ENCODE data around the gene FGF13. TPM values are rescaled to one million over a fixed set of nuclear protein-coding genes. Genes with fewer than 3 reads are reported as not detected.

The FGF13 gene
- total RNA-seq, 2 donors from 2014 or later, result 0.66 to 1.0 TPM

- Histone ChIP-seq H3K4me3 (no peak overlapping the region), H3K36me3 (replicated peaks in 1 of 2; ENCODE audit: insufficient read depth in 1 of 2, low read depth in 2 of 2) (no peaks in the 10 kb centered on the region), H3K27me3 (no peaks in the 10 kb centered on the region), H3K9me3 (no peaks in the 10 kb centered on the region), H3K27ac (no peak overlapping the region), H3K4me1 (no peaks in the 10 kb centered on the region)
- 53 to 56% methylated on average over 3 of the region's 3 CpGs for WGBS, 2 donors
- ATAC-seq (no peak), DNase-seq (no peak)
- TF ChIP-seq POLR2A (IDR thresholded peaks at IDR 0.05), result no peak
- no peak for TF ChIP-seq CTCF (IDR thresholded peaks at IDR 0.05)
- intact Hi-C loops (cut with DNase I), result no loop called here
Measured at GRCh38 chrX:138719396-138719795, 7.9 kb upstream of the FGF13 start.

DNA sequence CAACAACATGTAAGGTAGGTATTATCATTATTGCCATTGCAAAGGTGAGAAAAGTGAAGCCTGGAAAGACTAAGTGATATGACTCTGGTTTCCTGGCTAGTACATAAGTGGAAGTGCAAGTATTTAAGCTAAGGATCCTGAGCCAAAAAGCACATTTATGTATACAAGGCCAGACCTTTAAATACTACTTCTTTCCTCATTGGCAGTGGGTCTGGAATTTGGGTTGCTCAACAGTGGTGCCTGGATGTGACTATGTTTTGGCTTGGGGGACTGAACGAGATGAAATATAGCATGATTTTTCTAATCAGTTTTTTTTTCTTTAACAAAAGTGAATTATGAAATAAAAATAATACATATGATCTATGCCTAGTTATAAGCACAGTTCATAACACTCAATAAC, 7.4 kb upstream of the FGF13 start:
- H3K27ac ChIP-seq, result no peak overlapping the region
- H3K36me3 ChIP-seq (replicated peaks in 1 of 2; ENCODE audit: insufficient read depth in 1 of 2, low read depth in 2 of 2), result no peaks in the 10 kb centered on the region
- 29 to 50% methylated on average over 1 of the region's 1 CpG for WGBS, 2 donors
- no peak for ATAC-seq
- no peak overlapping the region for H3K4me3 ChIP-seq
- no peaks in the 10 kb centered on the region for H3K4me1 ChIP-seq
- no peaks in the 10 kb centered on the region for H3K27me3 ChIP-seq
- DNase-seq, result no peak
- H3K9me3 ChIP-seq, result no peaks in the 10 kb centered on the region
- intact Hi-C loops (cut with DNase I), result no loop called here
- no peak for TF ChIP-seq POLR2A (IDR thresholded peaks at IDR 0.05)
- TF ChIP-seq CTCF (IDR thresholded peaks at IDR 0.05), result no peak

DNA sequence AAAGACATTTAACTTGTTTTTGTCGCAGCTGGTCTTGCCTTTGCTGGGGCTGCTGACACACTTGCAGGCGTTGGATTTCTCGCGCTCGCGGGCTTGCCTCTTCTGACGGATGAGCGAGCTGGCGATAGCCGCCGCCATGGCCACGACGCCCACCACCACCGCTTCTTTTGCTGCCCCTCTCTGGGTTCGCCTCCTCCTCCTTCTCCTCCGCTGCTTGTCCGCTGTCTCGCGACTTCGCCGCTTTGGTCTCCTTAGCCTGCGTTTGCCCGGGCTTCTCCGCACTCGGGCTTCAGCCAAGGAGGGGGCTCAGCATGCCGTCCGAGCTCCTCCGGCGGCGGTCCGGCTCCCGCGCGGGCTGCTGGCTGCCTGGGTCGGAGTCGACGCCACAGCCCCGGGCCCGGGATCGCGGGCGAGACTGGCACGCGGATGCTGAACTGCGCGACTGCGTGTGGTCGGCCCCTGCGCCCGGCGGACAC, 613 bp downstream of the FGF13 start:
- TF ChIP-seq CTCF (IDR thresholded peaks at IDR 0.05) (no peak), POLR2A (IDR thresholded peaks at IDR 0.05) (no peak)
- no peaks in the 10 kb centered on the region for H3K9me3 ChIP-seq
- H3K27me3 ChIP-seq, result no peaks in the 10 kb centered on the region
- H3K4me1 ChIP-seq, result no peaks in the 10 kb centered on the region
- H3K36me3 ChIP-seq (replicated peaks in 1 of 2; ENCODE audit: insufficient read depth in 1 of 2, low read depth in 2 of 2), result no peaks in the 10 kb centered on the region
- H3K27ac ChIP-seq, result no peak overlapping the region
- no peak overlapping the region for H3K4me3 ChIP-seq
- intact Hi-C loops (cut with DNase I), result no loop called here
- ATAC-seq (no peak), DNase-seq (peak in 2 of 4 donors; percentile 7 to 11)
- 1 to 2% methylated on average over 9 to 46 of the region's 51 CpGs for WGBS, 2 donors

GRCh38 chrX:138709886-138710791, 1.4 kb downstream of the FGF13 start:
- no peak overlapping the region for H3K27ac ChIP-seq
- no peak for TF ChIP-seq POLR2A (IDR thresholded peaks at IDR 0.05)
- TF ChIP-seq CTCF (IDR thresholded peaks at IDR 0.05), result no peak
- H3K9me3 ChIP-seq, result no peaks in the 10 kb centered on the region
- ATAC-seq, result no peak
- intact Hi-C loops (cut with DNase I), result no loop called here
- no peaks in the 10 kb centered on the region for H3K4me1 ChIP-seq
- H3K36me3 ChIP-seq (replicated peaks in 1 of 2; ENCODE audit: insufficient read depth in 1 of 2, low read depth in 2 of 2), result no peaks in the 10 kb centered on the region
- 4 to 5% methylated on average over 8 to 25 of the region's 25 CpGs for WGBS, 2 donors
- no peak for DNase-seq
- H3K27me3 ChIP-seq, result no peaks in the 10 kb centered on the region
- no peak overlapping the region for H3K4me3 ChIP-seq
